ENCODE results near the gene CNKSR1. TPM values are rescaled to one million over a fixed set of nuclear protein-coding genes. Genes with fewer than 3 reads are reported as not detected.

The CNKSR1 gene
- total RNA-seq, 1 donor from 2014 or later: 6.2 TPM

- intact Hi-C loops (cut with micrococcal nuclease): loop anchor here (1.0 to 10.0 kb wide), 4 partner anchors 58 to 230 kb away; no protein-coding TSS in a partner anchor
- Mint-ChIP-seq H3K27ac (no peak overlapping the region), H3K4me3 (peak overlapping the region; percentile 72), H3K36me3 (ENCODE audit: low read depth) (peaks cover under 1% of the 10 kb centered on the region), H3K4me1 (peaks cover 28% of the 10 kb centered on the region), H3K9me3 (no peaks in the 10 kb centered on the region), H3K27me3 (peaks cover 35% of the 10 kb centered on the region)
- no peak for DNase-seq
Measured at GRCh38 chr1:26164861-26165842, 12.1 kb upstream of the CNKSR1 start.

- no peak overlapping the region for H3K4me3 Mint-ChIP-seq
- no peak overlapping the region for H3K27ac Mint-ChIP-seq
- peaks cover 8% of the 10 kb centered on the region for H3K36me3 Mint-ChIP-seq (ENCODE audit: low read depth)
- no peaks in the 10 kb centered on the region for H3K9me3 Mint-ChIP-seq
- H3K4me1 Mint-ChIP-seq: peaks cover 34% of the 10 kb centered on the region
- DNase-seq: peak; percentile 59
- intact Hi-C loops (cut with micrococcal nuclease): loop anchor here (5.0 to 10.0 kb wide), 2 partner anchors 111 to 228 kb away; no protein-coding TSS in a partner anchor
- H3K27me3 Mint-ChIP-seq: peaks cover 30% of the 10 kb centered on the region
Measured at GRCh38 chr1:26166719-26167281, 10.5 kb upstream of the CNKSR1 start.

GRCh38 chr1:26168410-26169197 lies 8.7 kb upstream of the CNKSR1 start, which contains the start of gene C1orf232:
C1orf232 (minus strand) TSS chr1:26168963; CDS start chr1:26168499, 464 bp downstream.
- H3K27ac Mint-ChIP-seq: peak within 1 kb of the TSS; percentile 92
- intact Hi-C loops (cut with micrococcal nuclease): loop anchor here (1.0 to 10.0 kb wide), 4 partner anchors 66 to 226 kb away; partner anchors contain the start of gene CEP85
- H3K4me1 Mint-ChIP-seq: peaks cover 30% of the 10 kb centered on the region
- peak within 1 kb of the TSS; percentile 96 for H3K4me3 Mint-ChIP-seq
- H3K27me3 Mint-ChIP-seq: peaks cover 17% of the 10 kb centered on the region
- H3K9me3 Mint-ChIP-seq: no peaks in the 10 kb centered on the region
- H3K36me3 Mint-ChIP-seq (ENCODE audit: low read depth): peaks cover 8% of the 10 kb centered on the region
- DNase-seq: peak; percentile 58

- Mint-ChIP-seq H3K9me3 (no peaks in the 10 kb centered on the region), H3K4me1 (peaks cover 31% of the 10 kb centered on the region), H3K4me3 (peak overlapping the region; percentile 96), H3K27me3 (peaks cover 13% of the 10 kb centered on the region), H3K27ac (peak overlapping the region; percentile 67), H3K36me3 (ENCODE audit: low read depth) (peaks cover 8% of the 10 kb centered on the region)
- DNase-seq: no peak
- intact Hi-C loops (cut with micrococcal nuclease): loop anchor here (1.0 to 10.0 kb wide), 4 partner anchors 65 to 226 kb away; partner anchors contain the start of gene CEP85
Measured at GRCh38 chr1:26169198-26169554, 8.1 kb upstream of the CNKSR1 start.

GRCh38 chr1:26169669-26170471 lies 7.4 kb upstream of the CNKSR1 start, which contains the start of gene ZNF593:
ZNF593 (plus strand) TSS chr1:26169908; CDS start chr1:26169984, 76 bp downstream.
- peak within 1 kb of the TSS; percentile 92 for H3K27ac Mint-ChIP-seq
- H3K4me3 Mint-ChIP-seq: peak within 1 kb of the TSS; percentile 96
- peaks cover 27% of the 10 kb centered on the region for H3K4me1 Mint-ChIP-seq
- H3K9me3 Mint-ChIP-seq: no peaks in the 10 kb centered on the region
- peaks cover 8% of the 10 kb centered on the region for H3K36me3 Mint-ChIP-seq (ENCODE audit: low read depth)
- DNase-seq: peak; percentile 97
- H3K27me3 Mint-ChIP-seq: peaks cover 9% of the 10 kb centered on the region
- intact Hi-C loops (cut with micrococcal nuclease): loop anchor here (1.0 to 10.0 kb wide), 4 partner anchors 64 to 225 kb away; partner anchors contain the start of gene CEP85

- Mint-ChIP-seq H3K27ac (peak overlapping the region; percentile 92), H3K9me3 (no peaks in the 10 kb centered on the region), H3K4me3 (peak overlapping the region; percentile 96), H3K4me1 (peaks cover 21% of the 10 kb centered on the region), H3K36me3 (ENCODE audit: low read depth) (peaks cover 8% of the 10 kb centered on the region), H3K27me3 (peaks cover 4% of the 10 kb centered on the region)
- intact Hi-C loops (cut with micrococcal nuclease): no loop called here
- DNase-seq: peak; percentile 57
Measured at GRCh38 chr1:26170472-26170821, 6.8 kb upstream of the CNKSR1 start.

GRCh38 chr1:26171084-26172072 lies 5.9 kb upstream of the CNKSR1 start, which contains the start of gene ZNF593OS:
ZNF593OS (minus strand) TSS chr1:26171832; CDS start chr1:26171661, 171 bp downstream.
- H3K27ac Mint-ChIP-seq: no peak within 1 kb of the TSS
- no peak for DNase-seq
- H3K4me1 Mint-ChIP-seq: peaks cover 16% of the 10 kb centered on the region
- intact Hi-C loops (cut with micrococcal nuclease): no loop called here
- H3K9me3 Mint-ChIP-seq: no peaks in the 10 kb centered on the region
- H3K27me3 Mint-ChIP-seq: peaks cover 4% of the 10 kb centered on the region
- H3K4me3 Mint-ChIP-seq: peak within 1 kb of the TSS; percentile 96
- peaks cover 8% of the 10 kb centered on the region for H3K36me3 Mint-ChIP-seq (ENCODE audit: low read depth)

- intact Hi-C loops (cut with micrococcal nuclease): no loop called here
- no peak for DNase-seq
- Mint-ChIP-seq H3K9me3 (no peaks in the 10 kb centered on the region), H3K4me1 (peaks cover 8% of the 10 kb centered on the region), H3K27ac (no peak overlapping the region), H3K4me3 (no peak overlapping the region), H3K36me3 (ENCODE audit: low read depth) (peaks cover 6% of the 10 kb centered on the region), H3K27me3 (no peaks in the 10 kb centered on the region)
Measured at GRCh38 chr1:26175346-26175745, 1.9 kb upstream of the CNKSR1 start.

GRCh38 chr1:26180010-26180506 lies 2.8 kb downstream of the CNKSR1 start:
- H3K36me3 Mint-ChIP-seq (ENCODE audit: low read depth): no peaks in the 10 kb centered on the region
- no peaks in the 10 kb centered on the region for H3K27me3 Mint-ChIP-seq
- H3K27ac Mint-ChIP-seq: no peak overlapping the region
- DNase-seq: no peak
- peaks cover 6% of the 10 kb centered on the region for H3K4me1 Mint-ChIP-seq
- no peaks in the 10 kb centered on the region for H3K9me3 Mint-ChIP-seq
- intact Hi-C loops (cut with micrococcal nuclease): no loop called here
- H3K4me3 Mint-ChIP-seq: no peak overlapping the region

- Mint-ChIP-seq H3K27ac (no peak overlapping the region), H3K4me3 (no peak overlapping the region), H3K36me3 (ENCODE audit: low read depth) (no peaks in the 10 kb centered on the region), H3K27me3 (no peaks in the 10 kb centered on the region), H3K4me1 (peaks cover 6% of the 10 kb centered on the region), H3K9me3 (no peaks in the 10 kb centered on the region)
- DNase-seq: no peak
- intact Hi-C loops (cut with micrococcal nuclease): no loop called here
Measured at GRCh38 chr1:26181586-26182382, 4.5 kb downstream of the CNKSR1 start.

- no peak for DNase-seq
- Mint-ChIP-seq H3K4me1 (peaks cover 6% of the 10 kb centered on the region), H3K9me3 (no peaks in the 10 kb centered on the region), H3K36me3 (ENCODE audit: low read depth) (no peaks in the 10 kb centered on the region), H3K27me3 (no peaks in the 10 kb centered on the region), H3K4me3 (no peak overlapping the region), H3K27ac (no peak overlapping the region)
- intact Hi-C loops (cut with micrococcal nuclease): no loop called here
Measured at GRCh38 chr1:26182383-26182696, 5.0 kb downstream of the CNKSR1 start.
